ENCODE measurements around the gene OR2F2. TPM values are rescaled to one million over a fixed set of nuclear protein-coding genes. Genes with fewer than 3 reads are reported as not detected.

The OR2F2 gene
- total RNA-seq, 2 donors from 2014 or later = not detected

DNA sequence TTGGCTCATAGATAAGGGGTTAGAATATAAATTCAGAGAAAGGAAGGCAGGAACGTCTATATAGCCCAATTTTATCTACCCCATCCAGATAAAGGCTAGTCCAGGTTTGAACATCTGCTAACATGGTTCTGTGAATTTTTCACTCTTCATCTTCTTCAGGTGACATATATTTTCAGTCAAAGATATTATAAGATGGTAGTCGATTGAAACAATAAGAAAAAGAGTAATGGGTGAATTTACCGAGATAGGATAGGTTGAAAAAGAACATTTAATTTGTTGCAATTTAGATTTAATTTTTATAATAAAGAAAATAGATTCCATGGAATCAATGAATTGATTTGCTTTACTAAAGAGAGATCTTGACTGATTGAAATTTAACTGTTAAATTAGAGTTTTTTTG, 19.5 kb downstream of the OR2F2 start, which contains the start of gene OR2F1:
TSS of gene OR2F1 (plus strand) at position 301 of the 400 bp plus-strand sequence. CDS start 5,127 bp downstream, outside the sequence.
- no peaks in the 10 kb centered on the region for H3K36me3 ChIP-seq (replicated peaks in 1 of 2; ENCODE audit: insufficient read depth in 1 of 2, low read depth in 2 of 2)
- 66 to 70% methylated on average over 3 of the region's 3 CpGs for WGBS, 2 donors
- H3K4me3 ChIP-seq = no peak within 1 kb of the TSS
- no peaks in the 10 kb centered on the region for H3K9me3 ChIP-seq
- TF ChIP-seq, protein P1, sequence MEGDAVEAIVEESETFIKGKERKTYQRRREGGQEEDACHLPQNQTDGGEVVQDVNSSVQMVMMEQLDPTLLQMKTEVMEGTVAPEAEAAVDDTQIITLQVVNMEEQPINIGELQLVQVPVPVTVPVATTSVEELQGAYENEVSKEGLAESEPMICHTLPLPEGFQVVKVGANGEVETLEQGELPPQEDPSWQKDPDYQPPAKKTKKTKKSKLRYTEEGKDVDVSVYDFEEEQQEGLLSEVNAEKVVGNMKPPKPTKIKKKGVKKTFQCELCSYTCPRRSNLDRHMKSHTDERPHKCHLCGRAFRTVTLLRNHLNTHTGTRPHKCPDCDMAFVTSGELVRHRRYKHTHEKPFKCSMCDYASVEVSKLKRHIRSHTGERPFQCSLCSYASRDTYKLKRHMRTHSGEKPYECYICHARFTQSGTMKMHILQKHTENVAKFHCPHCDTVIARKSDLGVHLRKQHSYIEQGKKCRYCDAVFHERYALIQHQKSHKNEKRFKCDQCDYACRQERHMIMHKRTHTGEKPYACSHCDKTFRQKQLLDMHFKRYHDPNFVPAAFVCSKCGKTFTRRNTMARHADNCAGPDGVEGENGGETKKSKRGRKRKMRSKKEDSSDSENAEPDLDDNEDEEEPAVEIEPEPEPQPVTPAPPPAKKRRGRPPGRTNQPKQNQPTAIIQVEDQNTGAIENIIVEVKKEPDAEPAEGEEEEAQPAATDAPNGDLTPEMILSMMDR (IDR thresholded peaks at IDR 0.05) = no peak
- TF ChIP-seq POLR2A (IDR thresholded peaks at IDR 0.05) = no peak
- no peaks in the 10 kb centered on the region for H3K4me1 ChIP-seq
- ATAC-seq (no peak), DNase-seq (no peak)
- intact Hi-C loops (cut with DNase I) = no loop called here
- H3K27me3 ChIP-seq = no peaks in the 10 kb centered on the region
- no peak within 1 kb of the TSS for H3K27ac ChIP-seq

DNA sequence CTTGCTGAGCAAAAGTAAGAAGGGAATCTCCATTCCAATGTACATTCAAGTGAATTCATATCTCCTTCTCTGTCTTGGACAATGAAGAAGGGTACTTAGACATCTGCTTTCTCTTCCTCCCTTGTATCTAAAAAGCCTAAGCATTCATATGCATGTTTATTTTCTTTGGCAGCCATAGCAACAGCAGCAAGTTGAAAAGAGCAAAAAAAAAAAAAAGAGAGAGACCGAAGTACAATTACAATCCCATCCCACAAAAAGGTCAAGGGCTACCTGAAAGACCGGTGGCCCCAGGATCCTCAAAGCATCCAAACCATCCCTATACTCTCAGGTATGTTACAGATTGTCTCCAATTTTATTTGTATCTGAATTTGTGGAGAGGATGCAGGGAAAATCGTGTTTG, 23.7 kb downstream of the OR2F2 start:
- H3K4me1 ChIP-seq = no peaks in the 10 kb centered on the region
- 62 to 72% methylated on average over 3 of the region's 3 CpGs for WGBS, 2 donors
- no peak for DNase-seq
- intact Hi-C loops (cut with DNase I) = no loop called here
- H3K27ac ChIP-seq = no peak overlapping the region
- H3K9me3 ChIP-seq = no peaks in the 10 kb centered on the region
- TF ChIP-seq, protein P1 (IDR thresholded peaks at IDR 0.05) = no peak
- TF ChIP-seq POLR2A (IDR thresholded peaks at IDR 0.05) = no peak
- no peaks in the 10 kb centered on the region for H3K27me3 ChIP-seq
- no peaks in the 10 kb centered on the region for H3K36me3 ChIP-seq (replicated peaks in 1 of 2; ENCODE audit: insufficient read depth in 1 of 2, low read depth in 2 of 2)
- ATAC-seq = no peak
- H3K4me3 ChIP-seq = no peak overlapping the region

DNA sequence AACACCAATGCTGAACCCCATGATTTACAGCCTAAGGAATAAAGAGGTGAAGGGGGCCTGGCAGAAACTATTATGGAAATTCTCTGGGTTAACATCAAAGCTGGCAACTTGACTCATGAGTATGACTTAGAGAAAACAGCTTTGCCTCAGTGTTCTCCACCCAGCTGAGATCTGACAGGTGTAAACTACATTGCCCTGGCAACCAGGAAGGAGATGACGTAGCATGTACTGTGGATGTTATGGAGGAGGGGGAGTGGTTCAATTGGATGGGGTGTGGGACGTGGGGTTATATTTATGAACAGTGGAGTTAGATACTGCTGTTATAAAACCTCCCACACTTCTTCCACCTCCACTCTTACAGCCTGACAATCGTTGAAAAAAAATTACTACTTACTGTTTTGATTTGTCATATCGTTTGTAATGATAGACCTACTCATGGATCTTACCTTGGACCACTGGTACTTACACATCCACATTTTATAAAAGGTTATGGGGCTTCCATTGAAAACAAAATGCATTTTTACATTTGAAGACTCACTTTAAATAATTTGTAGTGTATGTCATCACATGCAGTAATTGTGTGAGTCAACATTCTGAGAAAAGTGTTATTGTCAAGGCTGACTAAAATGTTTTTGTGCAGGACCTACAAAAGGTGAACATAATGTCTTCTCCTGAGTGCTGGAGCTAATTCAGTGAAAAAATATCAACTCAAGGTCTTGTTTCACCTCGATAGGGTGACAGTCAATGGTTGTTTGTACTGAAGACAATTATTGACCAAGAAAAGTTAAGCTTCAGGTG, 26.0 kb downstream of the OR2F2 start:
- H3K36me3 ChIP-seq (replicated peaks in 1 of 2; ENCODE audit: insufficient read depth in 1 of 2, low read depth in 2 of 2) = no peaks in the 10 kb centered on the region
- no peak overlapping the region for H3K4me3 ChIP-seq
- no peak for DNase-seq
- H3K27me3 ChIP-seq = no peaks in the 10 kb centered on the region
- ATAC-seq = no peak
- TF ChIP-seq POLR2A (IDR thresholded peaks at IDR 0.05) = no peak
- TF ChIP-seq, protein P1 (IDR thresholded peaks at IDR 0.05) = no peak
- H3K4me1 ChIP-seq = no peaks in the 10 kb centered on the region
- intact Hi-C loops (cut with DNase I) = no loop called here
- no peak overlapping the region for H3K27ac ChIP-seq
- 60 to 63% methylated on average over 5 of the region's 5 CpGs for WGBS, 2 donors
- H3K9me3 ChIP-seq = no peaks in the 10 kb centered on the region

DNA sequence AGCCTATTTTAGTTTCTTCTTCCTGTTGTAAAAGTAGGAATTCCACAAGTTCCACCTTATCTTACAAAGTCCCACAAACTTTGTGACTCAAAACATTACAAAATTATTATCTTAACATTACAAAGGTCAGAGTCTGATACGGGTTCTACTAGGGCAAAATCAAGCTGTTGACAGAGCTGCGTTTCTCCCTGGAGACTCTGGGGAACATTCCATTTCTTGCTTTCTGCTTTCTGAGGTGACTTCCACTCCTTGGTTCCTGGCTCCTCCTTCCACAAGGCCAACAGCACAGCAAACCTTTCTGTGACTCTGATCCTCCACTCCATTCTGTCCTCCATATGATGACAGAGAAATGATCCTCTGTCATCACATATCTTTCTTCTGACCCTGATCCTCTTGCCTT, 30.2 kb downstream of the OR2F2 start:
- no peak overlapping the region for H3K27ac ChIP-seq
- no peak overlapping the region for H3K4me3 ChIP-seq
- no peaks in the 10 kb centered on the region for H3K9me3 ChIP-seq
- 16 to 36% methylated on average over 2 of the region's 2 CpGs for WGBS, 2 donors
- TF ChIP-seq, protein P1 (IDR thresholded peaks at IDR 0.05) = no peak
- no peak for TF ChIP-seq POLR2A (IDR thresholded peaks at IDR 0.05)
- no peak for ATAC-seq
- intact Hi-C loops (cut with DNase I) = no loop called here
- H3K36me3 ChIP-seq (replicated peaks in 1 of 2; ENCODE audit: insufficient read depth in 1 of 2, low read depth in 2 of 2) = no peaks in the 10 kb centered on the region
- no peak for DNase-seq
- H3K27me3 ChIP-seq = no peaks in the 10 kb centered on the region
- no peaks in the 10 kb centered on the region for H3K4me1 ChIP-seq

DNA sequence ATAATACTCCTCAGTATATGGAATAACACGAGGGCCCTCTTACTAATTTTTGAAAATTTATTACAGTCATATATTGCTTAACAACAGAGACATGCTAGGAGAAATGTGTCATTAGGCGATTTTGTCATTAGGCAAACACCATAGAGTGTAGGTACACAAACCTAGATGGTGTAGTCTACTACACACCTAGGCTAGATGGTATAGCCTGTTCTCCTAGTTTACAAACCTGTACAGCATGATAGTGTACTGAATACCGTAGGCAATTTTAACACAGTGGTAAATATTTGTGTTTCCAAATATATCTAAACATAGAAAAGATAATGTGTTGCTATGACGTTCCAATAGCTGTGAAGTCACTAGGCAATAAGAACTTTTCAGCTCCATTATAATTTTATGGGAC, 32.4 kb downstream of the OR2F2 start:
- H3K36me3 ChIP-seq (replicated peaks in 1 of 2; ENCODE audit: insufficient read depth in 1 of 2, low read depth in 2 of 2) = no peaks in the 10 kb centered on the region
- intact Hi-C loops (cut with DNase I) = no loop called here
- no peaks in the 10 kb centered on the region for H3K9me3 ChIP-seq
- H3K4me3 ChIP-seq = no peak overlapping the region
- no peaks in the 10 kb centered on the region for H3K4me1 ChIP-seq
- no peak for ATAC-seq
- DNase-seq = no peak
- WGBS, 2 donors = 46 to 49% methylated on average over 4 of the region's 4 CpGs
- TF ChIP-seq POLR2A (IDR thresholded peaks at IDR 0.05) = no peak
- TF ChIP-seq, protein P1 (IDR thresholded peaks at IDR 0.05) = no peak
- no peaks in the 10 kb centered on the region for H3K27me3 ChIP-seq
- H3K27ac ChIP-seq = no peak overlapping the region
